Liver (tissue), 3 donors: Measurements from ENCODE around the gene NLRP9.

Source experiments
- CTCF ChIP-seq: fragments of 150-350 bp; IDR thresholded peaks from 2 replicates; pipeline ENCODE4 v1.5.1; 2017; ENCODE audit warnings: improper control_type of control experiment, low read depth, low read length; ENCODE audit not compliant: missing input control
- TF ChIP-seq, protein P1 (sequence below): IDR thresholded peaks from 2 replicates; pipeline ENCODE4 v1.6.1; 2016; ENCODE audit warnings: antibody characterized with exemption
- donor health status: healthy.
- donor health status: healthy.

DNA sequence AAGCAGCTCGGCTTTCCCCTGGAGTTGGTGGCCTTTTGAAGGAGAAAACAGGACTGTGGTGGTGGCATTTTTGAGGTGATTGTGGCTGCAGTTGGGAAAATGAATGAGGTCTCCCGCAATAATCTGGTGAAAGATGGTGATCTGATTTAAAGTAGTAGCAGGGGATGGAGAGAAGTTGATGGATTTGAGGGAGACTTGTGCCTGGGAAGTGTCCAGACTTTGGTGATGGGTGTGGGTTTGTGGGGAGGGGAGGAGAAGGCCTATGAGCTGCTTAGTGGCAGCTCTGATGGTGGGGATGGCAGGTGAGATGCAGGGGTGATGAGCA lies 67.2 kb downstream of the NLRP9 start:
- TF ChIP-seq, protein P1, sequence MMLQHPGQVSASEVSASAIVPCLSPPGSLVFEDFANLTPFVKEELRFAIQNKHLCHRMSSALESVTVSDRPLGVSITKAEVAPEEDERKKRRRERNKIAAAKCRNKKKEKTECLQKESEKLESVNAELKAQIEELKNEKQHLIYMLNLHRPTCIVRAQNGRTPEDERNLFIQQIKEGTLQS = no peak
- TF ChIP-seq CTCF = no peak
